WTC11 (cell line): ENCODE data around the gene SIRT2. TPM values are rescaled to one million over a fixed set of nuclear protein-coding genes. Genes with fewer than 3 reads are reported as not detected.
A peak's percentile ranks its signal among the peaks of the same experiment; 100 is the strongest.

ENCODE experiments used
- ATAC-seq: fragments of 200-7000 bp; cut with Tn5 transposase; 2 replicates; pipeline ENCODE4 v1.10.0; 2021; ENCODE audit warnings: mild to moderate bottlenecking, moderate library complexity
- CTCF ChIA-PET: fragments of 300-600 bp; sonication (Branson Sonifier 250); formaldehyde crosslinking; loops from one replicate; lab custom pipeline; 2021; ENCODE audit warnings: antibody characterized with exemption; lab: Charles Lee
- POLR2A ChIA-PET: fragments of 350-600 bp; sonication (Branson Sonifier 250); formaldehyde crosslinking; loops from one replicate; lab custom pipeline; 2021; ENCODE audit warnings: antibody characterized with exemption; lab: Charles Lee
- DNase-seq: peaks from one replicate; pipeline ENCODE4 v3.0.0; 2021; ENCODE audit warnings: low spot score
- H3K27ac Mint-ChIP-seq: 2 replicates; pipeline ENCODE4 v1.8.0; 2021; ENCODE audit warnings: mixed read lengths
- H3K27me3 Mint-ChIP-seq: 2 replicates; pipeline ENCODE4 v1.8.0; 2021; ENCODE audit warnings: low read depth, mild to moderate bottlenecking, moderate library complexity, mixed read lengths
- H3K36me3 Mint-ChIP-seq: 2 replicates; pipeline ENCODE4 v1.8.0; 2021; ENCODE audit warnings: mixed read lengths
- H3K4me1 Mint-ChIP-seq: 2 replicates; pipeline ENCODE4 v1.8.0; 2022; ENCODE audit warnings: mixed read lengths
- H3K4me3 Mint-ChIP-seq: 2 replicates; pipeline ENCODE4 v1.8.0; 2021; ENCODE audit warnings: mild to moderate bottlenecking, moderate library complexity, mixed read lengths
- H3K9me3 Mint-ChIP-seq: 2 replicates; pipeline ENCODE4 v1.8.0; 2021; ENCODE audit warnings: mixed read lengths
- AR ChIP-seq: fragments of 250-450 bp; sonication (Bioruptor Pico); IDR thresholded peaks from 2 replicates; pipeline ENCODE4 v1.9.0; 2021; ENCODE audit warnings: mild to moderate bottlenecking
- CREM ChIP-seq: sonication (generic); formaldehyde crosslinking; IDR thresholded peaks from 2 replicates; pipeline ENCODE4 v1.8.1; 2022; ENCODE audit warnings: mild to moderate bottlenecking, missing genetic modification reagents, moderate library complexity
- CTCF ChIP-seq: fragments of 200-600 bp; IDR thresholded peaks from 2 replicates; pipeline ENCODE4 v1.8.0; 2022; ENCODE audit warnings: antibody characterized with exemption
- ETV6 ChIP-seq: sonication (generic); formaldehyde crosslinking; IDR thresholded peaks from 2 replicates; pipeline ENCODE4 v1.8.1; 2022; ENCODE audit warnings: mild to moderate bottlenecking, missing genetic modification reagents
- FOXP4 ChIP-seq: sonication (generic); formaldehyde crosslinking; IDR thresholded peaks from 2 replicates; pipeline ENCODE4 v1.8.0; 2022; ENCODE audit warnings: mild to moderate bottlenecking, missing genetic modification reagents
- GRHL2 ChIP-seq: fragments of 250-450 bp; sonication (Bioruptor Pico); IDR thresholded peaks from 2 replicates; pipeline ENCODE4 v1.8.0; 2022; ENCODE audit warnings: mild to moderate bottlenecking, moderate library complexity; ENCODE audit not compliant: insufficient replicate concordance, severe bottlenecking
- JUN ChIP-seq: sonication (generic); formaldehyde crosslinking; IDR thresholded peaks from 2 replicates; pipeline ENCODE4 v1.8.0; 2023; ENCODE audit warnings: mild to moderate bottlenecking, missing genetic modification reagents
- MLX ChIP-seq: sonication (generic); formaldehyde crosslinking; IDR thresholded peaks from 2 replicates; pipeline ENCODE4 v1.8.1; 2023; ENCODE audit warnings: mild to moderate bottlenecking, missing genetic modification reagents, moderate library complexity
- MXD4 ChIP-seq: fragments of 250-450 bp; sonication (Bioruptor Pico); IDR thresholded peaks from 2 replicates; pipeline ENCODE4 v1.8.0; 2021; ENCODE audit warnings: mild to moderate bottlenecking, moderate library complexity, borderline replicate concordance
- NR3C1 ChIP-seq: sonication (generic); formaldehyde crosslinking; conservative IDR thresholded peaks from 2 replicates; pipeline ENCODE4 v1.8.1; 2023; ENCODE audit warnings: low read depth, mild to moderate bottlenecking, missing genetic modification reagents
- PREB ChIP-seq: sonication (generic); formaldehyde crosslinking; IDR thresholded peaks from 2 replicates; pipeline ENCODE4 v1.8.1; 2022; ENCODE audit warnings: mild to moderate bottlenecking, missing genetic modification reagents, moderate library complexity, borderline replicate concordance
- TCF7 ChIP-seq: sonication (generic); formaldehyde crosslinking; IDR thresholded peaks from 2 replicates; pipeline ENCODE4 v1.8.0; 2022; ENCODE audit warnings: mild to moderate bottlenecking, low read depth, missing genetic modification reagents, moderate library complexity
- ZNF138 ChIP-seq: sonication (generic); formaldehyde crosslinking; conservative IDR thresholded peaks from 2 replicates; pipeline ENCODE4 v1.8.1; 2022; ENCODE audit warnings: mild to moderate bottlenecking, moderate library complexity, missing genetic modification reagents
- ZNF263 ChIP-seq: sonication (generic); formaldehyde crosslinking; IDR thresholded peaks from 2 replicates; pipeline ENCODE4 v1.8.1; 2022; ENCODE audit warnings: low read depth, mild to moderate bottlenecking, moderate library complexity, missing genetic modification reagents
- ZNF532 ChIP-seq: fragments of 250-450 bp; sonication (Bioruptor Pico); IDR thresholded peaks from 2 replicates; pipeline ENCODE4 v1.9.0; 2021; ENCODE audit warnings: mild to moderate bottlenecking, borderline replicate concordance
- ZNF671 ChIP-seq: fragments of 250-450 bp; sonication (Bioruptor Pico); IDR thresholded peaks from 2 replicates; pipeline ENCODE4 v1.8.0; 2021; ENCODE audit warnings: mild to moderate bottlenecking
- total RNA-seq: library from RNA; stranded (reverse); gene quantifications from 3 replicates; pipeline ENCODE4 v1.2.3, GENCODE V29; 2021

SIRT2 gene
- total RNA-seq, 1 experiment from 2014 or later: 9.5 TPM

- ATAC-seq: no peak
- H3K27ac Mint-ChIP-seq: peak overlapping the region; percentile 18
- peaks cover 3% of the 10 kb centered on the region for H3K36me3 Mint-ChIP-seq
- DNase-seq: no peak
- H3K9me3 Mint-ChIP-seq: peaks cover 4% of the 10 kb centered on the region; the same call in 1 of the 2 replicates
- H3K4me3 Mint-ChIP-seq: peak overlapping the region; percentile 87
- POLR2A ChIA-PET: interaction anchor here (0.6 to 1.4 kb wide), 4 partner anchors 7 to 251 kb away, joined by 4 to 11 read pairs (median 4); no protein-coding TSS in a partner anchor
- H3K27me3 Mint-ChIP-seq: peaks cover 23% of the 10 kb centered on the region
- CTCF ChIA-PET: interaction anchor here (0.6 to 3.0 kb wide), 12 partner anchors 11 to 176 kb away, joined by 3 to 32 read pairs (median 3); partner anchors contain the start of genes CCER2, MRPS12, RINL and SARS2
- H3K4me1 Mint-ChIP-seq: peaks cover 12% of the 10 kb centered on the region
- no peak for TF ChIP-seq CREM (CRISPR knock-in tag)
- no peak for TF ChIP-seq ZNF671 (CRISPR knock-in tag)
- TF ChIP-seq TCF7 (CRISPR knock-in tag): no peak
- no peak for TF ChIP-seq ZNF138 (CRISPR knock-in tag)
- TF ChIP-seq MLX (CRISPR knock-in tag): no peak
- TF ChIP-seq GRHL2 (CRISPR knock-in tag): no peak
- TF ChIP-seq AR (CRISPR knock-in tag): no peak
- TF ChIP-seq ETV6 (CRISPR knock-in tag): no peak
- TF ChIP-seq NR3C1 (CRISPR knock-in tag): no peak
- TF ChIP-seq FOXP4 (CRISPR knock-in tag): no peak
- no peak for TF ChIP-seq MXD4 (CRISPR knock-in tag)
- no peak for TF ChIP-seq JUN (CRISPR knock-in tag)
- no peak for TF ChIP-seq CTCF
- TF ChIP-seq ZNF532 (CRISPR knock-in tag): no peak
- no peak for TF ChIP-seq PREB (CRISPR knock-in tag)
- TF ChIP-seq ZNF263 (CRISPR knock-in tag): no peak
Observed at GRCh38 chr19:38900743-38901190, 1.3 kb upstream of the SIRT2 start.
